Fibroblast of pulmonary artery (primary cell): ENCODE data around the gene GALNT6.

Source experiments
- DNase-seq: peaks from one replicate; pipeline ENCODE4 v3.0.0-alpha.2; 2010; ENCODE audit warnings: low read depth
- H3K4me3 ChIP-seq: replicated peaks from 2 replicates; pipeline ENCODE4 v1.5.1; 2011; ENCODE audit warnings: low read depth, mild to moderate bottlenecking, control low read depth, low read length, moderate library complexity
- TF ChIP-seq, protein P1 (sequence below): IDR thresholded peaks from 2 replicates; pipeline ENCODE4 v1.5.1; 2011; ENCODE audit warnings: mild to moderate bottlenecking, control low read depth, low read length, inconsistent platforms; ENCODE audit errors: missing control alignments

GALNT6 gene

DNA sequence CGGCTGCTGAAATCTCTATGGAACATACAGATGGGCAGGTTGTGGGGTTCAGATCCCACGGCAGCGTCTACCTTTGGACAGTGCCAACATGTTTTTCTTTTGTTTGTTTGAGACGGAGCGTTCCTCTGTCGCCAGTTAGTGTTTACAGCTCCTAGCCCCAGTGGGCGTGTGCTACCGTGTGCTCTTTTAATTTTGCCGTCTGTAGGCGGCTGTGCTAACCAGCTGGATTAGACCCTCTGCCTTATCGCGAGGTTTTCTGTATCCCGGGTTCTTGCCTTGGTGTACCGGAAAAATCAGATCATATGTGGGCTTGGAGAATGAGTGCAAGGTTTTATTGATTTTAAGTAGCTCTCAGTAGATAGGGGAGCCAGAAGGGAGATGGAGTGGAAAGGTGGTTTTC, 9.8 kb upstream of the GALNT6 start:
- H3K4me3 ChIP-seq: no peak overlapping the region
- no peak for DNase-seq

GRCh38 chr12:51399891-51400290, 8.7 kb upstream of the GALNT6 start:
- no peak for DNase-seq
- H3K4me3 ChIP-seq: no peak overlapping the region
- TF ChIP-seq, protein P1, sequence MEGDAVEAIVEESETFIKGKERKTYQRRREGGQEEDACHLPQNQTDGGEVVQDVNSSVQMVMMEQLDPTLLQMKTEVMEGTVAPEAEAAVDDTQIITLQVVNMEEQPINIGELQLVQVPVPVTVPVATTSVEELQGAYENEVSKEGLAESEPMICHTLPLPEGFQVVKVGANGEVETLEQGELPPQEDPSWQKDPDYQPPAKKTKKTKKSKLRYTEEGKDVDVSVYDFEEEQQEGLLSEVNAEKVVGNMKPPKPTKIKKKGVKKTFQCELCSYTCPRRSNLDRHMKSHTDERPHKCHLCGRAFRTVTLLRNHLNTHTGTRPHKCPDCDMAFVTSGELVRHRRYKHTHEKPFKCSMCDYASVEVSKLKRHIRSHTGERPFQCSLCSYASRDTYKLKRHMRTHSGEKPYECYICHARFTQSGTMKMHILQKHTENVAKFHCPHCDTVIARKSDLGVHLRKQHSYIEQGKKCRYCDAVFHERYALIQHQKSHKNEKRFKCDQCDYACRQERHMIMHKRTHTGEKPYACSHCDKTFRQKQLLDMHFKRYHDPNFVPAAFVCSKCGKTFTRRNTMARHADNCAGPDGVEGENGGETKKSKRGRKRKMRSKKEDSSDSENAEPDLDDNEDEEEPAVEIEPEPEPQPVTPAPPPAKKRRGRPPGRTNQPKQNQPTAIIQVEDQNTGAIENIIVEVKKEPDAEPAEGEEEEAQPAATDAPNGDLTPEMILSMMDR: no peak

More for the DNA sequence above, 9.8 kb upstream of the GALNT6 start:
- TF ChIP-seq, protein P1: no peak

GRCh38 chr12:51397670-51398069, 6.5 kb upstream of the GALNT6 start:
- no peak overlapping the region for H3K4me3 ChIP-seq
- DNase-seq: no peak
- TF ChIP-seq, protein P1: no peak

DNA sequence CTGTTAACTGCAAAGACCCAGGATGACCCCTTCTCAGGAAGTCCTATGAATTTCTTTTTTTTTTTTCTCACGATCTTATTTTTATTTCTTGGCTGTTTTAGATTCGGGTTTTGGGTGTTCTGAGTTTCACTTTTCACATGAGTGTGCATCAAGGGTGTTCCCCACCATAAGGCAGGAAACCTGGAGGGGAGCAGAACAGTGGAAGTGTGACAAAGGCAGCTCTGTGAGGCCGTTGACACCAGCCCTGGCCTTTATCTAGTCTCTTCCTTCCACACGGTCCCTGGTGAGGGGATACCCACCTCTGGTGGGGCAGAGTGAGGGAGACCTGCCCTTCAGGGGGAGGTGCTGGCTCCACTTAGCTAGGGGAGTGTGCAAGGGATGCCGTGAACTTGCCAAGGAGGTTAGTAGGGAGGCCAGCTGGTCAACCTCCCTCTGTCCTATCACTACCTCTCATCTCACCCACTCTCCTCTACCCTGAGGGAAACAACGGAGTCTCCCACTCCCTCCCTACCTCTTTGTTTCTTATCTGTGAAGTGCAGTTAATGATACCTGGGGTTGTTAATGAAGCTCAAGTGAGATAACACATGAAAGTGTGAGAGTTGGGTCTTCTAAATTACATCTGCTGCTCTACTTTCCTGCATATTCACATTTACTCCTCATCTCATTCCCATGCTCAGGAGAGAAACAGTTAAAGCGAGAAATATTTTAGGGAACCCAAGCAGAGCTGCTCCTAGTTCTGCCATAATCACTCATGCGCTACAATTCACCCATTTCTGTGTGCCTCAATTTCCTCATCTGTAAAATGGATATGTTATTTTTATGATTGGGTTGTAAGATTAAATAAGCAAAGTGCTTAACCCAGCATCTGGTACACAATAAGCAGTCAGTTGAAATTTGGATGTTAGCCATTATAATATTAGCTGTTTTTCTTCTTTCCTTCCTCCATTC, 4.4 kb upstream of the GALNT6 start:
- DNase-seq: no peak
- TF ChIP-seq, protein P1: no peak
- no peak overlapping the region for H3K4me3 ChIP-seq

GRCh38 chr12:51393676-51394545, 2.7 kb upstream of the GALNT6 start:
- TF ChIP-seq, protein P1: no peak
- peak; percentile 86 for DNase-seq
- no peak overlapping the region for H3K4me3 ChIP-seq

- TF ChIP-seq, protein P1: no peak
- DNase-seq: no peak
- no peak overlapping the region for H3K4me3 ChIP-seq
Observed at GRCh38 chr12:51392556-51393237, 1.5 kb upstream of the GALNT6 start.
